Small intestine (tissue), 7 donors: ENCODE data around the gene SELENOH. TPM values are rescaled to one million over a fixed set of nuclear protein-coding genes. Genes with fewer than 3 reads are reported as not detected.
A peak's percentile ranks its signal among the peaks of the same experiment; 100 is the strongest.

ENCODE experiments used
- DNase-seq, 2 donors: peaks; one replicate each; pipeline versions ENCODE4 v3.0.0 to v3.0.0-alpha.2; 2013
- FAIRE-seq: peaks from 2 replicates; lab custom pipeline; 2012; peaks lifted over from hg19 to GRCh38; lab: Jason Lieb, UNC
- H3K27ac ChIP-seq, 3 donors: one replicate each; pipeline ENCODE4 v1.5.1; 2013; ENCODE audit warnings: low read length in 2 of 3, mild to moderate bottlenecking in 2 of 3, control low read depth in 1 of 3, inconsistent platforms in 1 of 3, low read depth in 1 of 3, moderate library complexity in 1 of 3
- H3K27me3 ChIP-seq, 3 donors: one replicate each; pipeline ENCODE4 v1.6.1; 2013; ENCODE audit warnings: low read length in 3 of 3, inconsistent platforms in 1 of 3; ENCODE audit not compliant: control insufficient read depth in 3 of 3, insufficient read depth in 3 of 3
- H3K36me3 ChIP-seq, 3 donors: one replicate each; pipeline ENCODE4 v1.6.1; 2013; ENCODE audit warnings: low read length in 3 of 3, inconsistent platforms in 1 of 3, low read depth in 1 of 3, mild to moderate bottlenecking in 1 of 3, moderate library complexity in 1 of 3; ENCODE audit not compliant: control insufficient read depth in 3 of 3, insufficient read depth in 2 of 3
- H3K4me1 ChIP-seq, 3 donors: one replicate each; pipeline ENCODE4 v1.6.1; 2013; ENCODE audit warnings: low read length in 2 of 3, inconsistent platforms in 1 of 3, low read depth in 1 of 3, mild to moderate bottlenecking in 1 of 3, moderate library complexity in 1 of 3; ENCODE audit not compliant: control insufficient read depth in 3 of 3, insufficient read depth in 2 of 3
- H3K4me3 ChIP-seq, 3 donors: one replicate each; pipeline ENCODE4 v1.5.1; 2013; ENCODE audit warnings: low read length in 3 of 3, control low read depth in 1 of 3, inconsistent platforms in 1 of 3, low read depth in 1 of 3, mild to moderate bottlenecking in 1 of 3, moderate library complexity in 1 of 3
- H3K9me3 ChIP-seq, 2 donors: one replicate each; pipeline ENCODE4 v1.6.1; 2013; ENCODE audit warnings: low read depth in 1 of 2, low read length in 1 of 2; ENCODE audit not compliant: control insufficient read depth in 2 of 2, insufficient read depth in 1 of 2
- WGBS, 3 donors: extraction: QIAGEN DNeasy Blood & Tissue Kit; methylation state at CpG; one replicate each; pipeline ENCODE4 v1.1.7; 2013; 5-methylcytosine and 5-hydroxymethylcytosine counted together
- polyA plus RNA-seq, 4 donors: library from polyadenylated mRNA; stranded (reverse) in 3 of 4; unstranded in 1 of 4; fragments of 200-250 nt in 3 of 4; fragments of 120-200 nt in 1 of 4; gene quantifications; one replicate each; pipeline versions ENCODE4 v1.2.1 to v1.2.3, GENCODE V29; 2013
- donor health status: healthy with polysubstance abuse.
- donor health status: control.
- donor health status: control.
- donor health status: Bipolar disorder and iron deficiency.
- donor health status: healthy.

Gene SELENOH
- polyA plus RNA-seq, 4 donors, result 78.3 to 148 (median 128) TPM

DNA sequence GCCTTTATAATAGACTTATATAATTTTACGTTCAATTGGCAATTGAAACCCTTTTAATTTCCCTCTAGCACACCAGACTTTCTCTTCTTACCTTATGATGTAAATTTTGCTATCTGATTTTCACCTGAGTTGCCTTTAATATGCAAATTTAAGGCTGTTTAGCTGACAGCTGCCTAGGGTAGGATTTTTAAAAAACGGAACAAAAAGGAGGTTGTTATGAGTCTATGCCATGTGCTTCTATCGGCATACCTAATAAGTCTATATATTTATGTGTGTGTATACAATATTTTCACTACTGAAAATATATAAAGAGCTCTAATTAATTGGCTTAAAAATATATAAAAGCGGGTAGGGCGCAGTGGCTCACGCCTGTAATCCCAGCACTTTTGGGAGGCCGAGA is 11.8 kb upstream of the SELENOH start:
- WGBS, 3 donors, result 87 to 90% (median 88%) methylated on average over 7 of the region's 7 CpGs
- H3K4me3 ChIP-seq, result no peak overlapping the region
- FAIRE-seq (no peak), DNase-seq (no peak)
- no peaks in the 10 kb centered on the region for H3K9me3 ChIP-seq
- H3K27ac ChIP-seq, result no peak overlapping the region
- H3K36me3 ChIP-seq, result peaks cover 0 to 21% (median 0%) of the 10 kb centered on the region in 3 donors
- H3K4me1 ChIP-seq, result peaks cover 0 to 4% (median 0%) of the 10 kb centered on the region in 3 donors
- no peaks in the 10 kb centered on the region for H3K27me3 ChIP-seq

- Histone ChIP-seq H3K4me3 (no peak overlapping the region), H3K27me3 (no peaks in the 10 kb centered on the region), H3K9me3 (no peaks in the 10 kb centered on the region), H3K27ac (no peak overlapping the region), H3K36me3 (peaks cover 0 to 34% (median 0%) of the 10 kb centered on the region in 3 donors), H3K4me1 (peaks cover 0 to 13% (median 0%) of the 10 kb centered on the region in 3 donors)
- no peak for FAIRE-seq
- peak in 1 of 2 donors; percentile 69 for DNase-seq
- 47 to 98% (median 54%) methylated on average over 1 of the region's 1 CpG for WGBS, 3 donors
Measured at GRCh38 chr11:57732661-57733060, 8.6 kb upstream of the SELENOH start.

DNA sequence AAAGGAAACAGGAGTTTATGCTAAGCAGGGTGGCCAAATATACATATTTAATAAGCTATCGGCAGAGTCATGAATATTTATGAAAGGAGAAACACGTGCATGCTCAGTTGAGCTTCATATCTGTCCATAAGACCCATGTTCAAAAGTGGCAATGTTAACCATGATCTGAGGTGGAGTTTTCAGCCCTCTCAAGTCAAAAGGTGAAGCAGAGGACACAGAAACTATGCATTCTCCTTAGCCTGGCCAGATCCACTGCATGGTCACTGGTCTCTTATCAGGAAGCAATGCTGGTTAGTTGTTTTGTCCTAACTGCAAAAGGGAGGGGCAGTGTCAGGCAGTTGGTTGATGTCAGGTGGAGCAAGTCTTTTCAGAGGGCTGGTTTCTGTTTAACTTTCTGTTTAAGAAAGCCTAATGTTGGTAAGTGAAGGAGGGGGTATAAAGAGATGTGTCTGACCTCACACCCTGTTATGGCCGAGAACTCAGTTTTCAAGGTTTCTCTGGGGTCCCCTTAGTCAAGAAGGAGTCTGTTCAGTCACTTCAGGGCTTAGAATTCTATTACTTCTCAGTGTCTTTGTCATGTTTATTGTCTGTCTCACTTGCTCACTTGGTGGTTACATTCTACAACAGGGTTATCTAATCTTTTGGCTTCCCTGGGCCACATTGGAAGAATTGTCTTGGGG is 5.5 kb upstream of the SELENOH start:
- FAIRE-seq (no peak), DNase-seq (peak; percentile 26 to 51)
- peak overlapping the region in 1 of 3 donors; percentile 74 for H3K27ac ChIP-seq
- H3K27me3 ChIP-seq, result no peaks in the 10 kb centered on the region
- no peak overlapping the region for H3K4me3 ChIP-seq
- H3K4me1 ChIP-seq, result peaks cover 0 to 12% (median 0%) of the 10 kb centered on the region in 3 donors
- WGBS, 3 donors, result 67 to 75% (median 72%) methylated on average over 3 of the region's 3 CpGs
- peaks cover 3 to 38% (median 6%) of the 10 kb centered on the region in 3 donors for H3K36me3 ChIP-seq
- no peaks in the 10 kb centered on the region for H3K9me3 ChIP-seq

GRCh38 chr11:57742087-57742452 is 779 bp downstream of the SELENOH start:
- no peaks in the 10 kb centered on the region for H3K9me3 ChIP-seq

DNA sequence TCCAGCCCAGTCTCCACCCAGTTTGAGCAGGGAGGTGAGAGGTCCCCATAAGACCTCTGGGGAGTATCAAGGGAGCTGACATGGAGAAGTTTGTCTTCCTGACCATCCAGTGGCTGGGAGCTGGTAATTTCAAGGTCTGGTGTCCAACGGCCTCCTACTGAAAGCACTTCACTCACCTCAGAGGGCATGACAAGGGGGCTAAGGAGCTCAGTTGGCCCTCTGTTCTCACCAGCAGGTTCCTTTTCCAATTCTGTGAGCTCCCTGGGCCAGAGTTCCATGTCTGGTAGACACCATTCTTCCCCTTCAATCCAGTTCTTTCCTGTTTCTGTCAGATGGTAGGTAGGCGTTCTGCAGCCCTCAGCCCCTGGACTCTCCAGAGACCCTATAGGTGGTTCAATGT is 3.1 kb downstream of the SELENOH start:
- 83 to 85% (median 84%) methylated on average over 2 of the region's 2 CpGs for WGBS, 3 donors
- Histone ChIP-seq H3K36me3 (peaks cover 6 to 38% (median 9%) of the 10 kb centered on the region in 3 donors), H3K4me1 (peaks cover 0 to 8% (median 5%) of the 10 kb centered on the region in 3 donors), H3K27me3 (no peaks in the 10 kb centered on the region), H3K9me3 (no peaks in the 10 kb centered on the region), H3K4me3 (no peak overlapping the region), H3K27ac (no peak overlapping the region)
- FAIRE-seq, result no peak
- no peak for DNase-seq

More at GRCh38 chr11:57742087-57742452, 779 bp downstream of the SELENOH start:
- no peak for DNase-seq
- peak overlapping the region; percentile 89 to 95 (median 94) for H3K4me3 ChIP-seq
- peaks cover 0 to 8% (median 5%) of the 10 kb centered on the region in 3 donors for H3K4me1 ChIP-seq
- H3K27me3 ChIP-seq, result no peaks in the 10 kb centered on the region
- WGBS, 3 donors, result 2 to 3% (median 2%) methylated on average over 10 of the region's 10 CpGs
- FAIRE-seq, result no peak
- H3K36me3 ChIP-seq, result peaks cover 10 to 46% (median 16%) of the 10 kb centered on the region in 3 donors
- H3K27ac ChIP-seq, result peak overlapping the region; percentile 92 to 97 (median 96)

DNA sequence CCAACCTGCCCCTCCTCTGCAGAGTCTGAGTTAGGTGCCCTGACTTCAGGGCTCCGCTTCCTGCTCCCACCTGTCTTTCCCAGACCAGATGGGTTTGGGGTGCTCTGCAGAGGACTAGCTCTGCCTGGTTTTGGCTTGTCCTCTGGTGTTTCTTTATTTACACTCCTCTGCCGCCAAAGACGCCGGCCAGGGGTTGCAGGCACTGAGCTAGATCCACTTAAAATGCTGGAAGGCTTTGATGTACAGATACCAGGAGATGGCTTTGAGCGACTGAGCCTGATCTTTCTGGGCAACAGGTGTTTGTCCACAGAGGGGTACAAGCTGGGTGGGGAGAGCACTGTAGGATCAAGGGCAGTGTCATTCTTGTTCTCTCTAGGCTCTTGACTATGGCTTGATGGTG is 3.9 kb downstream of the SELENOH start:
- Histone ChIP-seq H3K36me3 (peaks cover 6 to 34% (median 9%) of the 10 kb centered on the region in 3 donors), H3K27me3 (no peaks in the 10 kb centered on the region), H3K4me3 (no peak overlapping the region), H3K4me1 (peaks cover 0 to 8% (median 5%) of the 10 kb centered on the region in 3 donors), H3K27ac (no peak overlapping the region), H3K9me3 (no peaks in the 10 kb centered on the region)
- DNase-seq, result no peak
- no peak for FAIRE-seq
- WGBS, 3 donors, result 90 to 91% (median 91%) methylated on average over 5 of the region's 5 CpGs

DNA sequence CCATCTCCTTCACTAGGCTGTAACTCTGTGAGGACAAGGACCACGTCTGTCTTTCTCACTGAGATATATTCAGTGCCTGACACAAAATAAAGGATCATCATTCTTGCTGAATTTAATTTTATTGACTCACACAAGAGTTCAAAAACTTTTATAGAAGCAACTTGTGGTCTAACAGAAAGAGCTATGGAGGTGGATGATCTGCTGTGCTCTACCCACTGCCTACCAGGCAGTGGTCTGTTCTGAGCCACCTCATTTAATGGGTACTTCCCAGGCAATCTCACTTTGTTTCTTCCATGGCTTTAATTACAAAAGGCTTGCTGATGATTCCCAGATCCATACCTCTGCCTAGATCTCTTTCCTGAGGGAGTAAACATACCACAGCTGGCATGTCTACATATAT is 5.6 kb downstream of the SELENOH start:
- Histone ChIP-seq H3K4me1 (peaks cover 0 to 8% (median 7%) of the 10 kb centered on the region in 3 donors), H3K9me3 (no peaks in the 10 kb centered on the region), H3K36me3 (peaks cover 6 to 33% (median 9%) of the 10 kb centered on the region in 3 donors), H3K4me3 (no peak overlapping the region), H3K27ac (no peak overlapping the region), H3K27me3 (no peaks in the 10 kb centered on the region)
- WGBS, 3 donors, result 86 to 90% (median 86%) methylated on average over 1 of the region's 1 CpG
- no peak for DNase-seq
- FAIRE-seq, result no peak

DNA sequence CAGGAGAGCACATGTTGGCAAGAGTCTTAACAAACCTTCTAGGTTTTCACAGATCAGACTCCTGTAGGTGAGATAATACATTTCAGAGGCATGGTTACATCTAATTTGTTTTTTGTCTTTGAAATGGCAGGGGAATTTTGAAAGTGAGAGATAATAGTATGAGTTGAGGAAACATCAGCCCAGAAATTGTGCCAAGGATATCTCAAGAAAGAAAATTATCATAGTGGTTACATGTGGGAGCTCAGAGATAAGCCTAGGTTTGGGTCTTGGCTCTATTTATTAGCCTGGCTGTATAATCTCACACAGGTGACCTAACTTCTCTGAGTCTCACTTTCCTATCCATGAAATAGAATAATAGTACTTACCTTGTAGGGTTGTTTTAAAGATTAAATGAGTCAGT is 9.9 kb downstream of the SELENOH start:
- peaks cover 0 to 3% (median 0%) of the 10 kb centered on the region in 3 donors for H3K36me3 ChIP-seq
- H3K4me1 ChIP-seq, result peaks cover 0 to 4% (median 0%) of the 10 kb centered on the region in 3 donors
- H3K27me3 ChIP-seq, result no peaks in the 10 kb centered on the region
- peaks cover 0 to 5% of the 10 kb centered on the region in 2 donors for H3K9me3 ChIP-seq
- H3K4me3 ChIP-seq, result no peak overlapping the region
- no peak overlapping the region for H3K27ac ChIP-seq
- DNase-seq (no peak), FAIRE-seq (no peak)
